Measurements from ENCODE around the gene APBA2.
A peak's percentile ranks its signal among the peaks of the same experiment; 100 is the strongest.

The APBA2 gene

GRCh38 chr15:28994831-28995596 is 109.2 kb downstream of the APBA2 start:
- Histone ChIP-seq H2AFZ (ENCODE audit: low read length) (no peak overlapping the region), H3K4me3 (ENCODE audit: low read length, poor library complexity, severe bottlenecking) (no peak overlapping the region), H3K4me1 (ENCODE audit: insufficient read depth, low read length, poor library complexity, severe bottlenecking) (peaks cover 25% of the 10 kb centered on the region), H3K36me3 (ENCODE audit: insufficient read depth, low read length) (peaks cover 45% of the 10 kb centered on the region; the same call in 1 of the 2 replicates), H3K4me2 (ENCODE audit: low read depth, low read length, poor library complexity, severe bottlenecking) (peak overlapping the region; percentile 23), H3F3A (ENCODE audit: low read depth) (no peaks in the 10 kb centered on the region), H3K9me3 (ENCODE audit: insufficient read depth, low read depth, low read length) (no peaks in the 10 kb centered on the region), H3K9me2 (replicated peaks; ENCODE audit: low read depth, low read length) (no peaks in the 10 kb centered on the region), H3K27me3 (ENCODE audit: insufficient read depth, low read length, poor library complexity, severe bottlenecking) (no peaks in the 10 kb centered on the region), H3K9ac (ENCODE audit: low read depth, low read length, poor library complexity, severe bottlenecking) (peak overlapping the region; percentile 18), H3K79me2 (ENCODE audit: insufficient read depth, low read length) (peaks cover 34% of the 10 kb centered on the region; the same call in 1 of the 2 replicates), H4K20me1 (ENCODE audit: insufficient read depth, low read length, poor library complexity, severe bottlenecking) (peaks cover 9% of the 10 kb centered on the region)
- no peak for TF ChIP-seq CTCF (conservative IDR thresholded peaks at IDR 0.05; ENCODE audit: low read length)
- no peak for TF ChIP-seq EZH2phosphoT487 (IDR thresholded peaks at IDR 0.05; ENCODE audit: borderline replicate concordance)

GRCh38 chr15:28995705-28996104 is 109.9 kb downstream of the APBA2 start:
- peaks cover 25% of the 10 kb centered on the region for H3K4me1 ChIP-seq (ENCODE audit: insufficient read depth, low read length, poor library complexity, severe bottlenecking)
- peaks cover 9% of the 10 kb centered on the region for H4K20me1 ChIP-seq (ENCODE audit: insufficient read depth, low read length, poor library complexity, severe bottlenecking)
- H3K9me2 ChIP-seq (replicated peaks; ENCODE audit: low read depth, low read length): no peaks in the 10 kb centered on the region
- peaks cover 33% of the 10 kb centered on the region; the same call in 1 of the 2 replicates for H3K79me2 ChIP-seq (ENCODE audit: insufficient read depth, low read length)
- H3K9ac ChIP-seq (ENCODE audit: low read depth, low read length, poor library complexity, severe bottlenecking): no peak overlapping the region
- H3F3A ChIP-seq (ENCODE audit: low read depth): no peaks in the 10 kb centered on the region
- no peak overlapping the region for H3K4me3 ChIP-seq (ENCODE audit: low read length, poor library complexity, severe bottlenecking)
- no peaks in the 10 kb centered on the region for H3K9me3 ChIP-seq (ENCODE audit: insufficient read depth, low read depth, low read length)
- no peak overlapping the region for H2AFZ ChIP-seq (ENCODE audit: low read length)
- H3K27me3 ChIP-seq (ENCODE audit: insufficient read depth, low read length, poor library complexity, severe bottlenecking): no peaks in the 10 kb centered on the region
- H3K4me2 ChIP-seq (ENCODE audit: low read depth, low read length, poor library complexity, severe bottlenecking): no peak overlapping the region
- peaks cover 51% of the 10 kb centered on the region; the same call in 1 of the 2 replicates for H3K36me3 ChIP-seq (ENCODE audit: insufficient read depth, low read length)
- TF ChIP-seq EZH2phosphoT487 (IDR thresholded peaks at IDR 0.05; ENCODE audit: borderline replicate concordance): no peak
- TF ChIP-seq CTCF (conservative IDR thresholded peaks at IDR 0.05; ENCODE audit: low read length): no peak

- no peak for TF ChIP-seq EZH2phosphoT487 (IDR thresholded peaks at IDR 0.05; ENCODE audit: borderline replicate concordance)
- no peak for TF ChIP-seq CTCF (conservative IDR thresholded peaks at IDR 0.05; ENCODE audit: low read length)
- Histone ChIP-seq H3K9ac (ENCODE audit: low read depth, low read length, poor library complexity, severe bottlenecking) (no peak overlapping the region), H3K4me2 (ENCODE audit: low read depth, low read length, poor library complexity, severe bottlenecking) (no peak overlapping the region), H3K36me3 (ENCODE audit: insufficient read depth, low read length) (peaks cover 49% of the 10 kb centered on the region; the same call in 1 of the 2 replicates), H3K4me3 (ENCODE audit: low read length, poor library complexity, severe bottlenecking) (no peak overlapping the region), H2AFZ (ENCODE audit: low read length) (no peak overlapping the region), H3K9me2 (replicated peaks; ENCODE audit: low read depth, low read length) (no peaks in the 10 kb centered on the region), H3K4me1 (ENCODE audit: insufficient read depth, low read length, poor library complexity, severe bottlenecking) (peaks cover 25% of the 10 kb centered on the region), H3F3A (ENCODE audit: low read depth) (no peaks in the 10 kb centered on the region), H3K27me3 (ENCODE audit: insufficient read depth, low read length, poor library complexity, severe bottlenecking) (no peaks in the 10 kb centered on the region), H4K20me1 (ENCODE audit: insufficient read depth, low read length, poor library complexity, severe bottlenecking) (peaks cover 9% of the 10 kb centered on the region), H3K9me3 (ENCODE audit: insufficient read depth, low read depth, low read length) (no peaks in the 10 kb centered on the region), H3K79me2 (ENCODE audit: insufficient read depth, low read length) (peaks cover 27% of the 10 kb centered on the region; the same call in 1 of the 2 replicates)
Observed at GRCh38 chr15:28996289-28996688, 110.5 kb downstream of the APBA2 start.
